ENCODE results near the gene USP48. TPM values are rescaled to one million over a fixed set of nuclear protein-coding genes. Genes with fewer than 3 reads are reported as not detected.
"Not testable (repeated sequence)": the region's sequence is repeated elsewhere in the genome, so short reads cannot be mapped to it uniquely, and the experiment has no call there.

Gene USP48
- total RNA-seq, 1 donor from 2014 or later, result 26.1 TPM

- DNase-seq (ENCODE audit: low read depth), result no peak
- no peak overlapping the region for H3K4me3 ChIP-seq (ENCODE audit: low read depth, low read length)
- TF ChIP-seq CTCF (IDR thresholded peaks at IDR 0.05; ENCODE audit: insufficient read depth, low read length, poor library complexity, severe bottlenecking), result no peak
- no peaks in the 10 kb centered on the region for H3K36me3 ChIP-seq (ENCODE audit: control insufficient read depth, insufficient read depth, low read length)
- no peaks in the 10 kb centered on the region for H3K27me3 ChIP-seq (ENCODE audit: control insufficient read depth, insufficient read depth, low read length)
Measured at GRCh38 chr1:21774835-21775549, 8.0 kb downstream of the USP48 start.

- TF ChIP-seq CTCF (IDR thresholded peaks at IDR 0.05; ENCODE audit: insufficient read depth, low read length, poor library complexity, severe bottlenecking), result no peak
Measured at GRCh38 chr1:21773585-21773984, 9.4 kb downstream of the USP48 start.

GRCh38 chr1:21771672-21772071 is 11.3 kb downstream of the USP48 start:
- H3K4me3 ChIP-seq (ENCODE audit: low read depth, low read length); DNase-seq (ENCODE audit: low read depth); H3K36me3 ChIP-seq (ENCODE audit: control insufficient read depth, insufficient read depth, low read length); H3K27me3 ChIP-seq (ENCODE audit: control insufficient read depth, insufficient read depth, low read length): not testable (repeated sequence)

More at GRCh38 chr1:21773585-21773984, 9.4 kb downstream of the USP48 start:
- Histone ChIP-seq H3K36me3 (ENCODE audit: control insufficient read depth, insufficient read depth, low read length) (no peaks in the 10 kb centered on the region), H3K4me3 (ENCODE audit: low read depth, low read length) (no peak overlapping the region), H3K27me3 (ENCODE audit: control insufficient read depth, insufficient read depth, low read length) (no peaks in the 10 kb centered on the region)
- DNase-seq (ENCODE audit: low read depth), result no peak

- not testable (repeated sequence) for H3K36me3 ChIP-seq (ENCODE audit: control insufficient read depth, insufficient read depth, low read length); DNase-seq (ENCODE audit: low read depth); H3K27me3 ChIP-seq (ENCODE audit: control insufficient read depth, insufficient read depth, low read length); H3K4me3 ChIP-seq (ENCODE audit: low read depth, low read length)
Measured at GRCh38 chr1:21770602-21771001, 12.3 kb downstream of the USP48 start.

- no peak for TF ChIP-seq CTCF (IDR thresholded peaks at IDR 0.05; ENCODE audit: insufficient read depth, low read length, poor library complexity, severe bottlenecking)
- no peaks in the 10 kb centered on the region for H3K27me3 ChIP-seq (ENCODE audit: control insufficient read depth, insufficient read depth, low read length)
- H3K36me3 ChIP-seq (ENCODE audit: control insufficient read depth, insufficient read depth, low read length), result no peaks in the 10 kb centered on the region
- no peak for DNase-seq (ENCODE audit: low read depth)
- no peak overlapping the region for H3K4me3 ChIP-seq (ENCODE audit: low read depth, low read length)
Measured at GRCh38 chr1:21770201-21770600, 12.7 kb downstream of the USP48 start.

GRCh38 chr1:21767106-21767505 is 15.8 kb downstream of the USP48 start:
- not testable (repeated sequence) for H3K27me3 ChIP-seq (ENCODE audit: control insufficient read depth, insufficient read depth, low read length); H3K4me3 ChIP-seq (ENCODE audit: low read depth, low read length); DNase-seq (ENCODE audit: low read depth)

GRCh38 chr1:21766210-21766609 is 16.7 kb downstream of the USP48 start:
- no peaks in the 10 kb centered on the region for H3K27me3 ChIP-seq (ENCODE audit: control insufficient read depth, insufficient read depth, low read length)
- no peak for DNase-seq (ENCODE audit: low read depth)
- no peak overlapping the region for H3K4me3 ChIP-seq (ENCODE audit: low read depth, low read length)
- no peaks in the 10 kb centered on the region for H3K36me3 ChIP-seq (ENCODE audit: control insufficient read depth, insufficient read depth, low read length)
- no peak for TF ChIP-seq CTCF (IDR thresholded peaks at IDR 0.05; ENCODE audit: insufficient read depth, low read length, poor library complexity, severe bottlenecking)

More at GRCh38 chr1:21767106-21767505, 15.8 kb downstream of the USP48 start:
- not testable (repeated sequence) for H3K36me3 ChIP-seq (ENCODE audit: control insufficient read depth, insufficient read depth, low read length)

All from kidney epithelial cell (primary cell).